Activated naive CD4-positive, alpha-beta T cell treated with anti-CD3 and anti-CD28 coated beads, Interleukin-2, amount 10 ng/mL, durations not matched to agents 7 days and 5 days (primary cell): Measurements from ENCODE around the gene MOB3B.

Experiments
- CTCF ChIA-PET: fragments of 350-600 bp; sonication (Branson Sonifier 250); formaldehyde crosslinking; loops from one replicate; lab custom pipeline; 2021; ENCODE audit warnings: antibody characterized with exemption; lab: Charles Lee
- DNase-seq: peaks from one replicate; pipeline ENCODE4 v3.0.0-alpha.2; 2020
- H3K27ac Mint-ChIP-seq: one replicate; pipeline ENCODE4 v1.8.0; 2021; ENCODE audit warnings: mild to moderate bottlenecking, moderate library complexity, mixed read lengths
- H3K27me3 Mint-ChIP-seq: one replicate; pipeline ENCODE4 v1.8.0; 2021; ENCODE audit warnings: mild to moderate bottlenecking, mixed read lengths
- H3K36me3 Mint-ChIP-seq: one replicate; pipeline ENCODE4 v1.8.0; 2021; ENCODE audit warnings: mixed read lengths
- H3K4me1 Mint-ChIP-seq: one replicate; pipeline ENCODE4 v1.8.0; 2021; ENCODE audit warnings: mixed read lengths
- H3K4me3 Mint-ChIP-seq: one replicate; pipeline ENCODE4 v1.8.0; 2021; ENCODE audit warnings: mild to moderate bottlenecking, moderate library complexity, mixed read lengths
- H3K9me3 Mint-ChIP-seq: one replicate; pipeline ENCODE4 v1.8.0; 2021; ENCODE audit warnings: mixed read lengths

The MOB3B gene

DNA sequence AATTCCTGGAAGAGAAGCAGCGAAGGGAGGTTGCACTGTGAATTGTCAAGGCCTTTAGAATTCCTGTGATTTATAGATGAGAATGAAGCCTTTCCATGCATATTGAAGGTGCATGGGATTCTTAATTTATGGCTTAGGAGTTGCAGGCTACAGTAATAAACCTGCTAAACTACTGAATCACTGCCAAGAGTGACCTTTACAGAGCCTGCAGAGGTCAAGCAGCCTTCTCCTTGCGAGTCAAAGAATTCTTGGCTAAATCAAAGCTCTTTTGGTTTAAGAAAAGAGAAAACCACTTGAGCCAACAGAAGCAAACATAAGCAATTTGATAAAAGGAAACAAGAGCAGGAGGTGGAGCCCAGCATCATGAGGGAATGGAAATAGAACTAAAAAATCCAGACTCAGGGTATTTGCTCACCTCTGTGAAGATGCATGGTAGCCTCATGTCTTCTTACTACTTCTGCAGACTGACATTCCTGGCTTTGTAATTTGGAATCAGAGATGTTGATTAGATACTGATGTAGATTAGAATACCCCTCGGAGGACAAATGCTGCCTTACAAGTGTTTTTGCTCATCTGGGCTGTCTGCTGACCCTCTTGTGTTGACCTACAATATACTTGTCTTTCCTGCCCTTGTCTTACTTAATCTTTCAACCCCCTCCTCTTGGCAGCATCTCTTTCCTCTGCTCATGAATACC, 95.8 kb downstream of the MOB3B start:
- H3K4me3 Mint-ChIP-seq = no peak overlapping the region
- DNase-seq = no peak
- no peaks in the 10 kb centered on the region for H3K36me3 Mint-ChIP-seq
- no peak overlapping the region for H3K27ac Mint-ChIP-seq
- H3K27me3 Mint-ChIP-seq = peaks cover 12% of the 10 kb centered on the region
- peaks cover 16% of the 10 kb centered on the region for H3K4me1 Mint-ChIP-seq
- CTCF ChIA-PET = no interaction called here
- no peaks in the 10 kb centered on the region for H3K9me3 Mint-ChIP-seq

DNA sequence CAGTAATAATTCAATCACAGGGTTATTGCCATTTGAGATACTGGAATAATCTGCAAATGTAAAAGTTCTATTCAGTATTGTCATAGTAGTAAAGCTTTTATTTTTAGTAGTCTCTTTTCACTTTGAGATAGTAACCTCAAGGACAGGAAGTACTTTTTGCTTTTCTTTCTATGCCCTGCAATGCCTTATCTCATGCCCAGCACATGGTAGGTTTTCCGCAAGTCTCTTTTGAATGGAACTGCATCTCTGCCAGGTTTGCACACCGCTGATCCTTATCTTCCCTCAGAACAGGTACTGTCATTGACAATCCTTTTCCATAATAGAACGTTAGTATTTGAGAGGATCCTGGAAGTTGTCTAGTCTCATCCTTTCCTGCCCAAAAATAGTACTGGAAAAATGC, 97.3 kb downstream of the MOB3B start:
- H3K4me1 Mint-ChIP-seq = peaks cover 10% of the 10 kb centered on the region
- CTCF ChIA-PET = no interaction called here
- peaks cover 12% of the 10 kb centered on the region for H3K27me3 Mint-ChIP-seq

DNA sequence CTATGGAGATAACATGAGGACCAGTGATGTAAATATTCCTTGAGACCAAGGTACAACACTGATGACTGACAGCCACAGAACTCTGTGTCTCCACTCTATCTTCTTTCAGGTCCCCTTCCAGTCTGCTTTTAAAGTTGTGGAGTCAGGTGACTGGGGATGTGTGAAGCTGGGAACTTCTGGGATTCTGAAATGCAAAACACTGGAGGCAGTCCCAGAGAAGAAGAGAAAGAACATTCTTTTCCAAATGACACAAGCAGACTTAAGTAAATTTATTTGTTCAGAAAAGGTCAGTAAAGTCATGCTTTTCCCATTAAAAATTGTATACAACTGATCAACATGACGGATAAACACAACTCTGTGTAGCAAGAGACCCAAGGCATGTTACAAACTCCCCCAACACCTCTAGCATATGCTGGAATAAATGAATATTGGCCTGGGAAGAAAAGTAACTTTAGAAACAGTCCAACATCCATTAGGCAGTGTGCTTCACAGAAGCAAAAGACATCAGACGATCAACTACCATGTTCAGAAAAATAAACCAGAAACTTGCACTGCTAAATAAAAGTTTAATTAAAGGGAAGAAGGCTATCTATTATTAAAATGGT, 98.0 kb downstream of the MOB3B start:
- CTCF ChIA-PET = no interaction called here

More for the DNA sequence above, 97.3 kb downstream of the MOB3B start:
- Mint-ChIP-seq H3K36me3 (no peaks in the 10 kb centered on the region), H3K4me3 (no peak overlapping the region), H3K9me3 (no peaks in the 10 kb centered on the region), H3K27ac (no peak overlapping the region)
- DNase-seq = no peak

DNA sequence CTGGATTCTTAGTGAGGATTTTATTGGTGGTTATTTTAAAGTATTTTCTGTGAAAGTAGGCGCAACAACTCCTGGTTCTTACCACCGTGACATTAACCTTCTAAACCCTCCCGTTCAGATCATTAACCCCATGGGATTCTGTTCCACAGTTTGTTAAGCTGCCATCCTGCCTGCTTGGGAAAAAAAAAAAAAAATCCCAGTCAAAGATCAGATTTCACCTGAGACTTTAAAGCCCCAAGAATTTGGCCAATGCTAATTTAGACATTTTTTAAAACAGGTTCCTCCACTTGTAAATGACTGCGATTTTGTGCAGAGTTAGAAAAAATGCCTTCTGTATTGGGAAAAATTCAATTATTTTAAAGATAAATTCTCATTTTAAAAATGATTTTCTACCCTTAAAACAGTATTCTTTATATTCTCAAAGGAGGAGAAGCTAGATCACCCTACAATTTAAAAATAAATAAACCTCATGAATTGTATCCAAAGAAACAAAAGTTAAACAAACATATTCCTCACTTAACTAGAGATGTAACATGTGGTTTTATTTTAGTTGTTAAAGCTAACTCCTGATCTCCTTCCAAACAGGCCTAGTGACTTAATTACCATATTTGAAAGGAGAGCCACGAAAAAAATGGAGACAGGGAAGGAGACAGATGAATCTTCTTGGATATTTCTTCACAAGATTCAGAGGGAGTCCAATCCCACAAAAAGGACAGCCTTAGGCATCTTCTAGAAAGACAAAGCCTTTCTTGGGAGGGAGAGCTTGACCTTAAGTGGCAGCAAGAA, 98.7 kb downstream of the MOB3B start:
- CTCF ChIA-PET = interaction anchor here (0.8 kb wide), 1 partner anchor 98 kb away, joined by 3 read pairs; no protein-coding TSS in a partner anchor
- Mint-ChIP-seq H3K27me3 (peaks cover 11% of the 10 kb centered on the region), H3K27ac (no peak overlapping the region), H3K4me1 (peaks cover 10% of the 10 kb centered on the region), H3K4me3 (no peak overlapping the region), H3K36me3 (no peaks in the 10 kb centered on the region), H3K9me3 (no peaks in the 10 kb centered on the region)
- DNase-seq = no peak

More for the DNA sequence above, 98.0 kb downstream of the MOB3B start:
- DNase-seq = no peak
- no peak overlapping the region for H3K4me3 Mint-ChIP-seq
- H3K27me3 Mint-ChIP-seq = peaks cover 12% of the 10 kb centered on the region
- H3K9me3 Mint-ChIP-seq = no peaks in the 10 kb centered on the region
- no peak overlapping the region for H3K27ac Mint-ChIP-seq
- no peaks in the 10 kb centered on the region for H3K36me3 Mint-ChIP-seq
- H3K4me1 Mint-ChIP-seq = peaks cover 10% of the 10 kb centered on the region

DNA sequence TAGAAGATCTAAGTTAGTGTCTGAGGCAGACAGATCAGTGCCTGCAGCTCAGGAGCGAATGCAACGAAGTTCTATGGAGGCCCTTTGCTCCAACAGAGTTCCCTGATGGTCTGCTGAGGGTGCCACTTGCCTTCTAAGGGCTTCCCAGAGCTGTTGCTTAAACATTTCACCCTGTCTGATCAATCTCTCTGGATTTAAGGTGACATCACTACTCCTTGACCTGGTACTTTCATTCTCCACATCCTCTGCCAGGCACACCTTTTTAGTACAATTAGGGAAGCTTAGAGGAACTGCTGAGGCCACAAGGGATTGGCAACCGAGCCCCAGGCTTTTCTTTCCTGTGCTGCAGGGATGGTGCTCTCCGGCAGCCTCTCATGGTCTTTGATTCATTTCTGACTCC, 99.7 kb downstream of the MOB3B start:
- CTCF ChIA-PET = no interaction called here
- no peak for DNase-seq
- H3K27me3 Mint-ChIP-seq = peaks cover 8% of the 10 kb centered on the region
- H3K36me3 Mint-ChIP-seq = no peaks in the 10 kb centered on the region
- H3K4me1 Mint-ChIP-seq = peaks cover 10% of the 10 kb centered on the region
- no peaks in the 10 kb centered on the region for H3K9me3 Mint-ChIP-seq
- H3K4me3 Mint-ChIP-seq = no peak overlapping the region
- H3K27ac Mint-ChIP-seq = no peak overlapping the region

DNA sequence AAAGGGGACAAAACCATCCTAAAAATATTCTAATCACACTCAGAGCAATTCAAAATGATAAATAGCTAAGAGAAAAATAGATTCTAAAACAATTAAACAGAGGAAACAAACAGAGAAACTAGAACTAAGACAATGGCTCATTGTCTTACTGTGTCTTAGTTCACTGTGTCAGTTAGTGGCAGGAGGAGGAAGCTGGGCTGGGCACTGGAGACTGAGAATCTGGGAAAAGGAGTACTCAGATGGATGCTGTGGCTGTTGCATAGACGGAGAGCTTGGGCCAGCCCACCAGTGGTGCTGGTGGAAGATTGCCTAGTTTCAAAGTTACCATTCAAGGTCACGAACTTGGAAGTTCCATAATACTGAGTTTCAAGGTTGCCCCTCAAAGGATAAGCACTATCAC, 100.2 kb downstream of the MOB3B start:
- Mint-ChIP-seq H3K4me1 (peaks cover 10% of the 10 kb centered on the region), H3K4me3 (no peak overlapping the region), H3K27ac (no peak overlapping the region), H3K36me3 (no peaks in the 10 kb centered on the region), H3K9me3 (no peaks in the 10 kb centered on the region), H3K27me3 (peaks cover 4% of the 10 kb centered on the region)
- no peak for DNase-seq
- CTCF ChIA-PET = no interaction called here

DNA sequence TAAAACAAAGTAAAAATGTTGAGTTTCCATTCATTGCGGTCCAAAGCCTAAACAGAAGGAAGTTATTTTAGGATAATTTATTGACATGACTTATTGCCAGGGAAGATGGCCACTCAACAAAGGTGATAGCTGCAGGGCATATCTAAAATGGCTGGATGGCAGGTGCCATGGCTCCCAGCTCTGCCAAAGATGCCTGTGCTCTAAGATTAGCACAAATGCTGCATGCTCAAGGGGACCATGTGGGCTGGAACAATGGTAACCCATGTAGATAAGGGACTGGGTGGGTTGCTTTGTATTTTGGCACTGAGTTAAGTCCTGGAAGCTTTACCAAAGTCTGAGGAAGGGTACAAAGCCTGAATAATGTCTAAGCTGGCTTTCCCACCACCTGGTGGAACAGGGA, 101.1 kb downstream of the MOB3B start:
- CTCF ChIA-PET = no interaction called here
- Mint-ChIP-seq H3K27me3 (peaks cover 3% of the 10 kb centered on the region), H3K36me3 (no peaks in the 10 kb centered on the region), H3K4me1 (peaks cover 10% of the 10 kb centered on the region), H3K27ac (no peak overlapping the region), H3K4me3 (no peak overlapping the region), H3K9me3 (no peaks in the 10 kb centered on the region)
- DNase-seq = no peak

DNA sequence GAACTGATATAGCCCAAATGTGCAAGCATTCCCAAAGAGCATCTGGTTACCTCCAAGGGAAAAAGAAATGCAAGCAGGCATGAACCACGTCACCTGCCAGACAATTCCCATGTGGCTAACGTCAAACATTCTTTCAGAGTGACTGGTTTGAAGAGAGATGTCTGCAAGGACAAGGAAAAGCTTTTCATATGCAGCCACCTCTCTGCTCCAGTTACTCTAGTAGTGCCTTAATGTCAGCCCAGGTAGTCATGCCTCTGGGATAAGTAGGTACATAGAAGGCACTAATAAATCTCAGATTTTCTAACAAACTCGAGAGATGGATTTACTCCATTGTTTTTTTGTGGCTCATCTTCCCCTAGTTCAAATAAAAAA, 102.4 kb downstream of the MOB3B start:
- Mint-ChIP-seq H3K27me3 (peaks cover 3% of the 10 kb centered on the region), H3K9me3 (no peaks in the 10 kb centered on the region), H3K36me3 (no peaks in the 10 kb centered on the region), H3K4me3 (no peak overlapping the region), H3K4me1 (peaks cover 6% of the 10 kb centered on the region), H3K27ac (no peak overlapping the region)
- no peak for DNase-seq
- CTCF ChIA-PET = no interaction called here

DNA sequence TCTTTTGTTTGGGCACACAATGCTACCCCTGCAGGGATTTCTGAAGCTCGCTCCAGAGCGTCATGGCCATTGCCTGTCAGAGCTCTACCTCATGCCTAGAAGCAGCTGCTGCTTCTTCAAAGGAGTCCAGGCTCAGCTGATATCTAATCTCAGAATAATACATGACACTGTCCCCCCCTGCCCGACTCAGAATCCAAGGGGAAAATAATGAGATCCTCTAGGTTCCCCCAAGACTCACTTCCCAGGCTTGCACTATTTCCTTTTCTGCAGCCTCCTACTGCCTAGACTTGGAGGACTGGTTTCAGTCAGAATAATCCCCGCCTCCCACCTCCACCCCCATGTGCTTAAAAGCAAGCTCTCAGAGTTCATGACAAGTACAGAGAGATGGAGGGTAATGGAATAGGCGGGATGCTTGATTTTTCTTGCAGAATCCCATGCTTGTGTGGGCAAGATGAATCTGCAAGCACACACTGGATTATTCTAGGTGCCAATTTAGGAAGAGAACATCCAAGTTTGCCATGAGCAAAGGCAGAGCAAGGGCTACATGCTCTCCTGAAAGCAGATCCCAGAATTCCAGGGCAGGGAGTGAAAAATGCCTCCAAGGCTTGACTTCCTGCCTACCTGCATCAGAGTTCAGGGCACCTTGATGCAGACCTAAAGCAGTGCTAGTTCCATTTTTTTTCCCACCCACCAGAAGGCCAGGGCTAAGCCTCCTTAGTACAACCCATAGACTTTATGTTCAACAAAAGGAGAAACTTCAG, 102.9 kb downstream of the MOB3B start:
- CTCF ChIA-PET = interaction anchor here (0.6 kb wide), 1 partner anchor 69 kb away, joined by 3 read pairs; no protein-coding TSS in a partner anchor
- H3K4me1 Mint-ChIP-seq = peaks cover under 1% of the 10 kb centered on the region
- H3K27me3 Mint-ChIP-seq = peaks cover 3% of the 10 kb centered on the region
- no peak overlapping the region for H3K4me3 Mint-ChIP-seq
- no peak for DNase-seq
- no peaks in the 10 kb centered on the region for H3K36me3 Mint-ChIP-seq
- H3K27ac Mint-ChIP-seq = no peak overlapping the region
- no peaks in the 10 kb centered on the region for H3K9me3 Mint-ChIP-seq

DNA sequence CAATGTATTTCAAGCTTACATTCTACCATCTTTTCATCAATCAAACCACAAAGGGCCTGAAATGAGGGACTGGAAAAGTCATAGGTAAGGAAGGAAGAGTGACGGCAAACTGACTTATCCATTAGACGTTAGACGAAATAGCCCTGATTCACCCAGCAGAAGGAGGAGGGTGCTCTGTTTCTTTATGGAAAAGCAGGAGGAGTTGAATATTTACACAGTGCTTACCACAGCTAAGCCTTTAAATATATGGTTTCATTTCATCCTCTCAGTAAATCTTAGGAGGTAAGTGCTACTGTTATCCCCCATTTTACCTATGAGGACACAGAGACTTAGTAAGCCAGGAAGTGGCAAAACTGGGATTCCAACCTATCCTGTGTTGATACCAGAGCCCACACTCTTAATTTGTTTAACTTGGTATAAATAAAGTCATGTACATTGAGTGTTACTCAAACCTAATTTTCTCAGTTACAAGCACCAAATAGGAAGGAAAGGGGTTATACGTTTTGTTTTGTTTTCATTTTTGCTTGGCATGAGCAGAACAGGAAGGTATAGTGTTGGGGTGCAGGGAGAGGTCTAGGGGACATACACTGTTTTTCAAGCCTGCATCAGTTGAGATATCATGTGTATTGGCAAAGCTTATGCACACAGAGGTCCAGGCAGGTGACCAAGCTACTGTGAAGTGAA, 103.6 kb downstream of the MOB3B start:
- CTCF ChIA-PET = interaction anchor here (0.6 kb wide), 1 partner anchor 69 kb away, joined by 3 read pairs; no protein-coding TSS in a partner anchor
- Mint-ChIP-seq H3K27me3 (peaks cover 3% of the 10 kb centered on the region), H3K4me1 (no peaks in the 10 kb centered on the region), H3K27ac (no peak overlapping the region), H3K9me3 (no peaks in the 10 kb centered on the region), H3K36me3 (no peaks in the 10 kb centered on the region), H3K4me3 (no peak overlapping the region)
- no peak for DNase-seq

DNA sequence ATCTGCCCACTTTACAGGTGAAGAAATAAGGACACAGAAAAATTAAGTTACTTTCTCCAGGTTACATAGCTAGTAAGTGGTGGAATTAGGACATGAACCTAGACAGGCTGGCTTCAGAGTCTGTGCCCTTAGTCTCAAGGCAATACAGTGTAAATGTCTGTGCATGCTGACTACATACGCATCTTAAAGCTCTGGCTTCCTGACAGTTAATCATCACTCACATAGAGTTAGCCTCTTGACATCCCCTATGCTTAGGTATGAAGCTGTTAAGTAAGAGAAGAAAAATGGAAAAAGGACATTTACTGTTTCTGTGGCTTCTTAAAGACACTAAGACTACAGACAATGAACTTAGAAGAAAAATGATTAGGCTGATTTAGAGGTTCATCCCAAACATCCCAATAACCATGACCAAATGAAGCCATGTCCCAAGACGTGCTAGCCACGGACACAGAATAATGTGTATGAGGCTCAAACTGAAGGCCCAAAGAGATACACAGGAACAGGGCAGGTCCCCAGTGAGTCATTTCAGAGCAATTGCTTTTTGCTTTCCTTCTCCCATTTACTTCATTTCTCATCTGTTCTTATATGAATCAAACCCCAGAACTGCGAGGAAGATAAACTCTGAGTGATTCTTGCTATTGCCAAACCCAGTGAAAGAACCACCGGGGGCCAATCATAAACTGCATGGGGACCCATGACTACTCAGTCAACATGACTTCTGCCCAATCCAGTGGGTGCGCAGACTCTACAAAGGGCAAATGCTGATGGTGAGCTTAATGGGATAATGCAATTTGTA, 105.5 kb downstream of the MOB3B start:
- H3K9me3 Mint-ChIP-seq = no peaks in the 10 kb centered on the region
- H3K27ac Mint-ChIP-seq = no peak overlapping the region
- H3K27me3 Mint-ChIP-seq = peaks cover under 1% of the 10 kb centered on the region
- H3K4me3 Mint-ChIP-seq = no peak overlapping the region
- DNase-seq = no peak
- H3K4me1 Mint-ChIP-seq = no peaks in the 10 kb centered on the region
- no peaks in the 10 kb centered on the region for H3K36me3 Mint-ChIP-seq
- CTCF ChIA-PET = no interaction called here

DNA sequence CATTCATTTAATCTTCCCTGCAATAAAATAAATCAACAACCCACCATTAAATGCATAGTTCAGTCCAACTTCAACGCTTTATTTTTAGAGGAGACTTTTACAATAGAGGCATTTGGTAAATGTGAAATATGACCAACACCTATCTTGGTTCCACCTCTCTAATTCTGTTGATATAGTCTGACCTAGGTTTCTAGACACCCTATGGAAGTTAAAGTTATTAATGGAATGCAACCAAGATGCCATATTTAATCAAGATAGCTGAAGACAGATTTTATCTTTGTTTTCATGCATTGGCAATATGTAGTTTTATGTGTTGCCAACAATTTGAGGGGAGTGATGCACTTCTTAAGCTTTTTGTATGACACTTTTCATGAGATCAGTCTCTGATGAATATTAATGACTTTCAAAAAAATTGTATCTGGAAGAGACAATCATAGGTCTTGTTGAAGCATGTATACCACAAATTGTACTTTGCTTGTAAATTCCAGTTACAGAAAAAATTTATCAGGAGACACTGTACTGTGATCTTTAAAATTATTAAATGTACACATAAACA, 107.3 kb downstream of the MOB3B start:
- Mint-ChIP-seq H3K27me3 (peaks cover 6% of the 10 kb centered on the region), H3K27ac (no peak overlapping the region), H3K4me3 (no peak overlapping the region), H3K36me3 (no peaks in the 10 kb centered on the region), H3K9me3 (no peaks in the 10 kb centered on the region), H3K4me1 (no peaks in the 10 kb centered on the region)
- CTCF ChIA-PET = no interaction called here
- no peak for DNase-seq

DNA sequence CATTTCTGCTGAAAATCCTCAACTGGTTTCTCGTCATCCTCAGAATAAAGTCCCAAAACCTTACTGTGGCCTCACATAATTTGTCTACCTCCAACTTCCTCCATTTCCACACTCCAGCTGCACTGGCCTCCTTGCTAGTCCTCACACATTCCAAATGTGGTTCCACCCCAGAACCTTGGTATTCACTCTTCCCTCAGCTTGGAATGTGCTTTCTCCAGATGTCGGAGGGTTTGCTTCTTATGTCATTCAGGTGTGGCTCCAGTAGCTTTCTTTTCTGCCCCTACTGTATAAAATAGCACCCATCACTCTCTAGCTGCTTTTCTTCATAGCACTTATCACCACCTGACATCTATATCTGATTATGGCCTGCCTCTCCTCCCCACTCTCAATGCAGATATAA, 108.0 kb downstream of the MOB3B start:
- no peak overlapping the region for H3K4me3 Mint-ChIP-seq
- no peak for DNase-seq
- no peak overlapping the region for H3K27ac Mint-ChIP-seq
- CTCF ChIA-PET = no interaction called here
- no peaks in the 10 kb centered on the region for H3K4me1 Mint-ChIP-seq
- peaks cover 2% of the 10 kb centered on the region for H3K9me3 Mint-ChIP-seq
- H3K27me3 Mint-ChIP-seq = peaks cover 6% of the 10 kb centered on the region
- H3K36me3 Mint-ChIP-seq = no peaks in the 10 kb centered on the region
